GM12878 (cell line): ENCODE data around the gene GALNT18. TPM values are rescaled to one million over a fixed set of nuclear protein-coding genes. Genes with fewer than 3 reads are reported as not detected.

Experiments
- ATAC-seq: fragments of 200-7000 bp; cut with Tn5 transposase; 3 replicates; pipeline ENCODE4 v1.9.1; 2020; ENCODE audit warnings: mild to moderate bottlenecking, moderate library complexity
- BruUV-seq: library from RNA; stranded (reverse); fragments of 400-500 nt; replicated peaks from 2 replicates; lab custom pipeline; 2021; lab: Mats Ljungman, UMichigan
- CTCF ChIA-PET: fragments of 300-600 bp; sonication (Branson Sonifier 250); formaldehyde crosslinking; extraction: SDS; loops from one replicate; lab custom pipeline; 2021; ENCODE audit warnings: inconsistent platforms; lab: Yijun Ruan, JAX
- POLR2A ChIA-PET: fragments of 350-600 bp; formaldehyde crosslinking; extraction: SDS; loops from one replicate; lab custom pipeline; 2021; ENCODE audit warnings: inconsistent platforms; lab: Charles Lee
- RAD21 ChIA-PET: fragments of 300-600 bp; sonication (Branson Sonifier 250); formaldehyde crosslinking; loops from one replicate; lab custom pipeline; 2023; ENCODE audit warnings: antibody characterized with exemption; ENCODE audit not compliant: unreplicated experiment; lab: Charles Lee
- SMC1A ChIA-PET: fragments of 300-600 bp; sonication (Branson Sonifier 250); formaldehyde crosslinking; loops from one replicate; lab custom pipeline; 2023; ENCODE audit not compliant: unreplicated experiment, uncharacterized antibody; lab: Charles Lee
- DNase-seq: peaks from one replicate; pipeline ENCODE4 v3.0.0-alpha.2; 2011; ENCODE audit warnings: low read depth, low spot score
- FAIRE-seq: peaks from 3 replicates; lab custom pipeline; 2011; peaks lifted over from hg19 to GRCh38; lab: Jason Lieb, UNC
- H2AFZ ChIP-seq: 2 replicates; pipeline ENCODE4 v1.6.0; 2011; ENCODE audit warnings: low read depth, low read length, control low read depth; ENCODE audit not compliant: control insufficient read depth
- H3K27ac ChIP-seq: 2 replicates; pipeline ENCODE4 v1.5.1; 2011; ENCODE audit warnings: control low read depth; ENCODE audit not compliant: control insufficient read depth, insufficient read depth
- H3K27me3 ChIP-seq, 2 experiments: replicated peaks in 1 of 2; 2 replicates each; pipeline versions ENCODE4 v1.6.0 to v1.6.1; 2011; ENCODE audit warnings: low read length in 1 of 2; ENCODE audit not compliant: control insufficient read depth in 2 of 2, insufficient read depth in 2 of 2
- H3K36me3 ChIP-seq, 2 experiments: 2 replicates each; pipeline ENCODE4 v1.5.1; 2011; ENCODE audit warnings: low read length in 1 of 2; ENCODE audit not compliant: control insufficient read depth in 2 of 2, insufficient read depth in 2 of 2
- H3K4me1 ChIP-seq: 2 replicates; pipeline ENCODE4 v1.6.1; 2011; ENCODE audit warnings: mild to moderate bottlenecking, low read length, moderate library complexity, mixed read lengths; ENCODE audit not compliant: control insufficient read depth, insufficient read depth
- H3K4me2 ChIP-seq: 2 replicates; pipeline ENCODE4 v1.6.0; 2011; ENCODE audit warnings: control low read depth; ENCODE audit not compliant: control insufficient read depth, insufficient read depth
- H3K4me3 ChIP-seq: fragments of 200-600 bp; sonication (generic); 2 replicates; pipeline ENCODE4 v1.5.1; 2016
- H3K79me2 ChIP-seq: 2 replicates; pipeline ENCODE4 v1.6.0; 2011; ENCODE audit warnings: low read length; ENCODE audit not compliant: control insufficient read depth, insufficient read depth
- H3K9ac ChIP-seq: 2 replicates; pipeline ENCODE4 v1.8.0; 2011; ENCODE audit warnings: low read length, control low read depth, mixed read lengths; ENCODE audit not compliant: control insufficient read depth, insufficient read depth
- H3K9me3 ChIP-seq: replicated peaks from 3 replicates; pipeline ENCODE4 v1.5.1; 2011; ENCODE audit warnings: mild to moderate bottlenecking, low read length; ENCODE audit not compliant: control insufficient read depth, insufficient read depth
- H4K20me1 ChIP-seq: 2 replicates; pipeline ENCODE4 v1.6.0; 2011; ENCODE audit not compliant: control insufficient read depth, insufficient read depth
- BACH1 ChIP-seq: fragments of 450-650 bp; IDR thresholded peaks from 2 replicates; pipeline ENCODE4 v1.6.1; 2017; ENCODE audit warnings: mild to moderate bottlenecking, borderline replicate concordance
- BCL11A ChIP-seq: IDR thresholded peaks from 2 replicates; pipeline ENCODE4 v1.6.1; 2011; ENCODE audit warnings: low read depth, low read length
- BCL3 ChIP-seq: IDR thresholded peaks from 2 replicates; pipeline ENCODE4 v1.6.1; 2011; ENCODE audit warnings: borderline replicate concordance, low read depth, mild to moderate bottlenecking, moderate library complexity, low read length; ENCODE audit not compliant: insufficient read depth, poor library complexity, severe bottlenecking
- CREM ChIP-seq: IDR thresholded peaks from 2 replicates; pipeline ENCODE4 v1.6.1; 2014; ENCODE audit warnings: antibody characterized with exemption, low read depth
- E2F4 ChIP-seq: IDR thresholded peaks from 2 replicates; pipeline ENCODE4 v1.6.1; 2012; ENCODE audit warnings: low read depth, low read length, improper control_type of control experiment
- ESRRA ChIP-seq: IDR thresholded peaks from 2 replicates; pipeline ENCODE4 v1.6.1; 2012; ENCODE audit warnings: mild to moderate bottlenecking, low read length, improper control_type of control experiment
- GABPA ChIP-seq: IDR thresholded peaks from 2 replicates; pipeline ENCODE4 v1.6.1; 2014; ENCODE audit warnings: antibody characterized with exemption, low read depth, mild to moderate bottlenecking, inconsistent platforms
- HDGF ChIP-seq: fragments of 450-650 bp; IDR thresholded peaks from 2 replicates; pipeline ENCODE4 v1.6.1; 2016; ENCODE audit warnings: antibody characterized with exemption
- MEF2B ChIP-seq: fragments of 450-650 bp; IDR thresholded peaks from 2 replicates; pipeline ENCODE4 v1.6.1; 2018; ENCODE audit warnings: mild to moderate bottlenecking, moderate library complexity; ENCODE audit not compliant: partially characterized antibody, poor library complexity, severe bottlenecking
- PAX8 ChIP-seq: fragments of 450-650 bp; IDR thresholded peaks from 2 replicates; pipeline ENCODE4 v1.6.1; 2017; ENCODE audit warnings: mild to moderate bottlenecking, moderate library complexity
- POLR2AphosphoS2 ChIP-seq: IDR thresholded peaks from 2 replicates; pipeline ENCODE4 v1.6.1; 2011; ENCODE audit warnings: low read depth, mild to moderate bottlenecking, low read length, improper control_type of control experiment, moderate library complexity
- SMAD5 ChIP-seq: IDR thresholded peaks from 2 replicates; pipeline ENCODE4 v1.6.1; 2016; ENCODE audit warnings: antibody characterized with exemption, low read depth
- SUPT20H ChIP-seq: IDR thresholded peaks from 2 replicates; pipeline ENCODE4 v1.6.1; 2011; ENCODE audit warnings: low read depth, mild to moderate bottlenecking, low read length, moderate library complexity, borderline replicate concordance; ENCODE audit not compliant: control insufficient read depth
- USF1 ChIP-seq: IDR thresholded peaks from 2 replicates; pipeline ENCODE4 v1.6.1; 2011; ENCODE audit warnings: borderline replicate concordance, low read depth, mild to moderate bottlenecking, moderate library complexity, mixed read lengths, low read length; ENCODE audit not compliant: insufficient read depth; ENCODE audit errors: extremely low read length
- YBX1 ChIP-seq: fragments of 450-650 bp; IDR thresholded peaks from 2 replicates; pipeline ENCODE4 v1.6.1; 2016; ENCODE audit warnings: antibody characterized with exemption
- WGBS: methylation state at CpG from one replicate; pipeline ENCODE4 v1.1.6; 2016; ENCODE audit warnings: low lambda C conversion rate; ENCODE audit not compliant: insufficient replicate concordance, insufficient coverage; ENCODE audit errors: missing lambda C conversion rate; 5-methylcytosine and 5-hydroxymethylcytosine counted together
- in situ Hi-C: fragments of 300-500 bp; cut with MboI; formaldehyde crosslinking; loops from 9 replicates; pipeline ENCODE4 v1.14.3; 2018; ENCODE audit warnings: mixed read lengths
- intact Hi-C: fragments of 100-400 bp; cut with micrococcal nuclease; formaldehyde crosslinking; loops from one replicate; pipeline ENCODE4 v1.14.2; 2022; ENCODE audit not compliant: unreplicated experiment
- polyA plus RNA-seq, 11 experiments: library from polyadenylated mRNA; depleted of rRNA in 4 of 11; unstranded in 6 of 11; stranded (reverse) in 5 of 11; fragments of >200 nt; fragmentation: Nextera tagmentation in 4 of 11; fragmentation: Illumina TruSeq in 1 of 11; extraction: Ambion mirVana in 4 of 11; extraction: Trizol in 1 of 11; gene quantifications; 1 replicate in 1 of 11; 2 replicates in 10 of 11; pipeline versions ENCODE4 v1.2.1 to v1.2.3, GENCODE V29; 2011 to 2016; ENCODE audit warnings: inconsistent platforms in 2 of 11, missing spikeins in 2 of 11, low read depth in 1 of 11
- total RNA-seq, 4 experiments: library from RNA; depleted of rRNA in 3 of 4; stranded (reverse); fragments of >200 nt in 3 of 4; fragmentation: Illumina TruSeq in 1 of 4; extraction: Trizol in 1 of 4; gene quantifications; 2 replicates each; pipeline versions ENCODE4 v1.2.1 to v1.2.3, GENCODE V29; 2013 to 2021
- TF ChIP-seq, protein P1 (sequence below): IDR thresholded peaks from 2 replicates; pipeline ENCODE4 v1.6.1; 2011; ENCODE audit warnings: low read depth, mild to moderate bottlenecking, low read length, moderate library complexity, borderline replicate concordance; ENCODE audit errors: extremely low read depth
- TF ChIP-seq, protein P2 (sequence below): fragments of 450-650 bp; IDR thresholded peaks from 2 replicates; pipeline ENCODE4 v1.6.1; 2017; ENCODE audit warnings: low read depth, mild to moderate bottlenecking, moderate library complexity

Gene GALNT18
- total and polyA plus RNA-seq, 10 of the 15 experiments (the other 5 are each of a cell fraction or from before 2014, with no cell fraction given): 1.2 to 14.2 (median 6.3) TPM

DNA sequence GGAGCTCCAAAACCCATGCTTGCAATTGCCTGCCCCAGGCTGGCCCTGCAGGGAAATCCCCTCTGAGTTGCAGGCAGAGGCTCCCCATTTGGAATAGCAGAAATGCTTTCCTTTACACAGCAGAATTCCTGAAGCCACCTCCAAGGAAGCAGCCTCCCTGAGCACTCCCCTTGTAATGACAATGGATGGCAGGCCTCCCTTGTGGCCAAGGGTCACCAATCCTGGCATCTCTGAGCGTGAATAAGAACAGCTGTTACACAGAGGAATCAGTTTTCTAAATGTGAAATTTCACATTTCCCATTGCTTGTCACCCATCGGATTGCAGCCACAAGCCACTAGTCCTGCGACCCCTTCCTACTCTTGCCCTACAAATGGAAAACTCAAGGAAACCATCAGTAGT is 107.6 kb downstream of the GALNT18 start:
- ChIA-PET SMC1A (interaction anchor here (1.0 kb wide), 1 partner anchor 14 kb away, joined by 3 read pairs; no protein-coding TSS in a partner anchor), CTCF (no interaction called here), POLR2A (no interaction called here), RAD21 (no interaction called here)
- Histone ChIP-seq H3K27ac (no peak overlapping the region), H3K4me3 (no peak overlapping the region), H3K4me2 (no peak overlapping the region), H2AFZ (no peak overlapping the region), H3K36me3 (no peaks in the 10 kb centered on the region; a peak in 1 of 4 replicates), H3K27me3 (no peaks in the 10 kb centered on the region), H3K9ac (no peak overlapping the region), H4K20me1 (no peaks in the 10 kb centered on the region), H3K79me2 (peaks cover 2% of the 10 kb centered on the region), H3K4me1 (peaks cover 3% of the 10 kb centered on the region; the same call in 1 of the 2 replicates), H3K9me3 (no peaks in the 10 kb centered on the region)
- BruUV-seq: no TSS peak
- 27% methylated on average over 3 of the region's 3 CpGs for WGBS
- ATAC-seq: no peak
- no peak for DNase-seq
- intact Hi-C loops: no loop called here
- in situ Hi-C loops: no loop called here
- FAIRE-seq: no peak
- TF ChIP-seq GABPA (no peak), HDGF (no peak), BCL11A (no peak), ESRRA (no peak), PAX8 (no peak), E2F4 (no peak), YBX1 (no peak), BACH1 (no peak), CREM (no peak), POLR2AphosphoS2 (no peak), MEF2B (no peak), SMAD5 (no peak), SUPT20H (no peak), BCL3 (no peak), USF1 (no peak)
- TF ChIP-seq, protein P1, sequence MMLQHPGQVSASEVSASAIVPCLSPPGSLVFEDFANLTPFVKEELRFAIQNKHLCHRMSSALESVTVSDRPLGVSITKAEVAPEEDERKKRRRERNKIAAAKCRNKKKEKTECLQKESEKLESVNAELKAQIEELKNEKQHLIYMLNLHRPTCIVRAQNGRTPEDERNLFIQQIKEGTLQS: no peak
- TF ChIP-seq, protein P2, sequence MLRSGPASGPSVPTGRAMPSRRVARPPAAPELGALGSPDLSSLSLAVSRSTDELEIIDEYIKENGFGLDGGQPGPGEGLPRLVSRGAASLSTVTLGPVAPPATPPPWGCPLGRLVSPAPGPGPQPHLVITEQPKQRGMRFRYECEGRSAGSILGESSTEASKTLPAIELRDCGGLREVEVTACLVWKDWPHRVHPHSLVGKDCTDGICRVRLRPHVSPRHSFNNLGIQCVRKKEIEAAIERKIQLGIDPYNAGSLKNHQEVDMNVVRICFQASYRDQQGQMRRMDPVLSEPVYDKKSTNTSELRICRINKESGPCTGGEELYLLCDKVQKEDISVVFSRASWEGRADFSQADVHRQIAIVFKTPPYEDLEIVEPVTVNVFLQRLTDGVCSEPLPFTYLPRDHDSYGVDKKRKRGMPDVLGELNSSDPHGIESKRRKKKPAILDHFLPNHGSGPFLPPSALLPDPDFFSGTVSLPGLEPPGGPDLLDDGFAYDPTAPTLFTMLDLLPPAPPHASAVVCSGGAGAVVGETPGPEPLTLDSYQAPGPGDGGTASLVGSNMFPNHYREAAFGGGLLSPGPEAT: no peak
